Astrocyte (in vitro differentiated cells and primary cell): ENCODE measurements around the gene EML6. TPM values are rescaled to one million over a fixed set of nuclear protein-coding genes. Genes with fewer than 3 reads are reported as not detected.

Experiments used
- DNase-seq: peaks from one replicate; pipeline ENCODE4 v3.0.0-alpha.2; 2010; ENCODE audit warnings: low read depth
- FAIRE-seq: peaks from 2 replicates; lab custom pipeline; 2011; peaks lifted over from hg19 to GRCh38; lab: Jason Lieb, UNC
- H2AFZ ChIP-seq: 2 replicates; pipeline ENCODE4 v1.6.0; 2012; ENCODE audit warnings: low read depth, low read length, inconsistent platforms
- H3K27ac ChIP-seq: 2 replicates; pipeline ENCODE4 v1.5.1; 2011; ENCODE audit warnings: low read depth, low read length, inconsistent platforms
- H3K27me3 ChIP-seq: 2 replicates; pipeline ENCODE4 v1.6.0; 2011; ENCODE audit warnings: low read length, inconsistent platforms; ENCODE audit not compliant: insufficient read depth
- H3K36me3 ChIP-seq: 2 replicates; pipeline ENCODE4 v1.5.1; 2011; ENCODE audit warnings: low read length, inconsistent platforms; ENCODE audit not compliant: insufficient read depth
- H3K4me1 ChIP-seq: 2 replicates; pipeline ENCODE4 v1.5.1; 2011; ENCODE audit warnings: low read length, inconsistent platforms; ENCODE audit not compliant: insufficient read depth
- H3K4me2 ChIP-seq: 2 replicates; pipeline ENCODE4 v1.6.0; 2012; ENCODE audit warnings: low read length, inconsistent platforms
- H3K4me3 ChIP-seq: 2 replicates; pipeline ENCODE4 v1.5.1; 2011; ENCODE audit warnings: low read depth, mild to moderate bottlenecking, low read length, inconsistent platforms; ENCODE audit not compliant: insufficient read depth
- H3K79me2 ChIP-seq: 2 replicates; pipeline ENCODE4 v1.6.0; 2012; ENCODE audit warnings: mild to moderate bottlenecking, low read length, inconsistent platforms; ENCODE audit not compliant: insufficient read depth
- H3K9ac ChIP-seq: 2 replicates; pipeline ENCODE4 v1.6.0; 2012; ENCODE audit warnings: mild to moderate bottlenecking, low read length, inconsistent platforms
- H3K9me3 ChIP-seq: 2 replicates; pipeline ENCODE4 v1.5.1; 2012; ENCODE audit warnings: low read depth, mild to moderate bottlenecking, low read length, inconsistent platforms; ENCODE audit not compliant: insufficient read depth
- H4K20me1 ChIP-seq: 2 replicates; pipeline ENCODE4 v1.6.0; 2012; ENCODE audit warnings: low read length, inconsistent platforms; ENCODE audit not compliant: insufficient read depth
- H3K27ac Mint-ChIP-seq: one replicate; pipeline ENCODE4 v1.8.0; 2021; ENCODE audit warnings: mild to moderate bottlenecking, mixed read lengths; ENCODE audit not compliant: unreplicated experiment
- H3K27me3 Mint-ChIP-seq: one replicate; pipeline ENCODE4 v1.8.0; 2021; ENCODE audit warnings: low read depth, mixed read lengths; ENCODE audit not compliant: unreplicated experiment
- H3K36me3 Mint-ChIP-seq: one replicate; pipeline ENCODE4 v1.8.0; 2021; ENCODE audit warnings: low read depth, mixed read lengths; ENCODE audit not compliant: unreplicated experiment
- H3K4me1 Mint-ChIP-seq: one replicate; pipeline ENCODE4 v1.8.0; 2021; ENCODE audit warnings: low read depth, mixed read lengths; ENCODE audit not compliant: unreplicated experiment
- H3K4me3 Mint-ChIP-seq: one replicate; pipeline ENCODE4 v1.8.0; 2021; ENCODE audit warnings: mild to moderate bottlenecking, moderate library complexity, mixed read lengths; ENCODE audit not compliant: unreplicated experiment
- H3K9me3 Mint-ChIP-seq: one replicate; pipeline ENCODE4 v1.8.0; 2021; ENCODE audit warnings: mild to moderate bottlenecking, mixed read lengths; ENCODE audit not compliant: unreplicated experiment
- CTCF ChIP-seq: IDR thresholded peaks from 2 replicates; pipeline ENCODE4 v1.5.1; 2011; ENCODE audit warnings: low read depth, mild to moderate bottlenecking, inconsistent platforms, low read length, moderate library complexity; ENCODE audit not compliant: insufficient read depth
- EZH2 ChIP-seq: IDR thresholded peaks from 2 replicates; pipeline ENCODE4 v1.6.1; 2012; ENCODE audit warnings: mild to moderate bottlenecking, low read length, inconsistent platforms; ENCODE audit not compliant: insufficient read depth
- total RNA-seq: library from RNA; stranded (reverse); gene quantifications from 2 replicates; pipeline ENCODE4 v1.2.1, GENCODE V29; 2021

Gene EML6
- total RNA-seq, 1 donor from 2014 or later = 0.23 TPM

DNA sequence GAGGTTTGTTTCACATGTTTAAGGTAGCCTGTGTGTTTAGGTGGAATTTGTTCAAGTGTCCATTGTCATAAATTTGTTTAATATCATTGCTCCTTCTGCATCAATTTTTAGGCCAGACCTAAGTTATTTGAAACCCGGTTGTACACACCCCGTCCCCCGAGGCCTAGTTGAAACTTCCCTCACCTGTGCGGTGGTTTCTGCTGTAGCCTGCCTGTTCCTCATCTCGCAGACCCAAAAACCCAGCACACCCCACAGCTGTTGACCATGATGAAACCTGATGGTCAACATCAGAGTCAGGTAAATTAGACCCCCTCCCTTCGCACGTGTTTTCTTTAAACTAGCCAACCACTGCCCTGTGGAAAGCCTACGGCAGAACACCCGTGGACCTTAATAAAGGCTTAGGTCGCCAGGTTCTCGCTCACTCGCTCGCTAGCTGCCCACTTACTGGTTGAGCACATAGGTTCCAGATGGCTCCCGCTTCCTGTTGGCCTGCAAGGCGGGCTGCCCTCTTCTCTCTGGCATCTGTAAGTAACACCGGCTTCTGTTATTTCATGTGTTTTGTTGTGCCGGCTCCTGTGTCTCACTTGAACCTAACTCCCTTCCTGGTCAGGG, 64.4 kb downstream of the EML6 start:
- FAIRE-seq (no peak), DNase-seq (no peak)
- Histone ChIP-seq H4K20me1 (no peaks in the 10 kb centered on the region), H3K4me3 (no peak overlapping the region), H3K36me3 (no peaks in the 10 kb centered on the region), H2AFZ (no peak overlapping the region), H3K9me3 (no peaks in the 10 kb centered on the region), H3K9ac (no peak overlapping the region), H3K79me2 (no peaks in the 10 kb centered on the region), H3K27ac (no peak overlapping the region), H3K4me2 (no peak overlapping the region), H3K4me1 (no peaks in the 10 kb centered on the region), H3K27me3 (no peaks in the 10 kb centered on the region)
- Mint-ChIP-seq H3K9me3 (peaks cover 3% of the 10 kb centered on the region), H3K27me3 (peaks cover 2% of the 10 kb centered on the region), H3K4me1 (no peaks in the 10 kb centered on the region), H3K27ac (no peak overlapping the region), H3K36me3 (no peaks in the 10 kb centered on the region), H3K4me3 (no peak overlapping the region)
- no peak for TF ChIP-seq CTCF
- TF ChIP-seq EZH2 = no peak

GRCh38 chr2:54789878-54790277, 66.4 kb downstream of the EML6 start:
- H3K27ac Mint-ChIP-seq = no peak overlapping the region
- peaks cover 3% of the 10 kb centered on the region for H3K9me3 Mint-ChIP-seq
- FAIRE-seq (peak; percentile 26), DNase-seq (no peak)
- Histone ChIP-seq H3K27me3 (no peaks in the 10 kb centered on the region), H3K9me3 (no peaks in the 10 kb centered on the region), H3K27ac (no peak overlapping the region), H3K9ac (no peak overlapping the region), H3K4me2 (no peak overlapping the region), H3K4me3 (no peak overlapping the region), H3K79me2 (no peaks in the 10 kb centered on the region), H4K20me1 (no peaks in the 10 kb centered on the region), H3K36me3 (no peaks in the 10 kb centered on the region), H2AFZ (no peak overlapping the region), H3K4me1 (no peaks in the 10 kb centered on the region)
- no peak overlapping the region for H3K4me3 Mint-ChIP-seq
- H3K4me1 Mint-ChIP-seq = no peaks in the 10 kb centered on the region
- peaks cover 2% of the 10 kb centered on the region for H3K27me3 Mint-ChIP-seq
- H3K36me3 Mint-ChIP-seq = no peaks in the 10 kb centered on the region
- TF ChIP-seq CTCF = no peak
- no peak for TF ChIP-seq EZH2

GRCh38 chr2:54791831-54792230, 68.4 kb downstream of the EML6 start:
- H3K4me3 Mint-ChIP-seq = no peak overlapping the region
- Histone ChIP-seq H4K20me1 (no peaks in the 10 kb centered on the region), H3K27ac (no peak overlapping the region), H3K36me3 (no peaks in the 10 kb centered on the region), H3K4me3 (no peak overlapping the region), H3K4me1 (no peaks in the 10 kb centered on the region), H3K27me3 (no peaks in the 10 kb centered on the region), H2AFZ (no peak overlapping the region), H3K9me3 (no peaks in the 10 kb centered on the region), H3K4me2 (no peak overlapping the region), H3K79me2 (no peaks in the 10 kb centered on the region), H3K9ac (no peak overlapping the region)
- H3K27ac Mint-ChIP-seq = no peak overlapping the region
- DNase-seq = no peak
- H3K27me3 Mint-ChIP-seq = peaks cover 3% of the 10 kb centered on the region
- H3K36me3 Mint-ChIP-seq = no peaks in the 10 kb centered on the region
- no peaks in the 10 kb centered on the region for H3K4me1 Mint-ChIP-seq
- TF ChIP-seq EZH2 = no peak
- no peak for TF ChIP-seq CTCF
- FAIRE-seq = no peak
- peaks cover 3% of the 10 kb centered on the region for H3K9me3 Mint-ChIP-seq
